Ovary (tissue), 3 donors: ENCODE measurements around the gene NR2F6.

Experiments
- CTCF ChIP-seq, 3 donors: fragments of 450-650 bp in 2 of 3; fragments of 200-600 bp in 1 of 3; IDR thresholded peaks; one replicate each; pipeline versions ENCODE4 v1.5.1 to v1.8.0; 2016 to 2022; ENCODE audit warnings: antibody characterized with exemption in 3 of 3, mild to moderate bottlenecking in 1 of 3
- EP300 ChIP-seq: sonication (generic); formaldehyde crosslinking; IDR thresholded peaks from one replicate; pipeline ENCODE4 v1.6.1; 2017; ENCODE audit warnings: antibody characterized with exemption
- POLR2A ChIP-seq: fragments of 450-650 bp; IDR thresholded peaks from one replicate; pipeline ENCODE4 v1.6.1; 2017; ENCODE audit warnings: antibody characterized with exemption, mild to moderate bottlenecking, moderate library complexity
- donor health status: DM: no; HTN: no; CAD: no.

- TF ChIP-seq CTCF (IDR thresholded peaks at IDR 0.05) (no peak), POLR2A (no peak), EP300 (no peak)
Measured at GRCh38 chr19:17249887-17250548, 4.3 kb upstream of the NR2F6 start.
